ENCODE data around the gene NEB.

Gene NEB

DNA sequence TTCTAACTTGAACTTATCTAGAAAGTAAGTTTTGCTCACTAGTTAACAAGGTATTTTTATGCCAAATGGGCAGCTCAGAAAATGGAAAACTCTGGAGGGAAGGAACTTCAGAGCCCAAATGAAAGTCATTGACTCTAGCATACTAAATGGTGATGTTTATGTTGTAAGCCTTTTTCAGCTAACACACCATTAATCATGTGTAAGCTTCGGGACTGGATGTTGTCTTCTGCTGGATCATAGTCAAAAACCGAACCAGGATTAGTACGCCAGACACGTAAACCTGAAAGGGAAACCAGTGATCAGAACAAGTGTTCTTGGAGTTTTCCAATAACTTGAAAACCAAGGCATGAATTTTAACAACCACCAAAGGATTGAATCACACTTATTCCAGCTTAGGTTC is 242.8 kb downstream of the NEB start:
- Histone ChIP-seq H3F3A (ENCODE audit: insufficient read depth, low read length) (no peaks in the 10 kb centered on the region), H4K20me1 (ENCODE audit: insufficient read depth, low read length) (no peaks in the 10 kb centered on the region; the same call in 1 of the 2 replicates), H3K36me3 (replicated peaks; ENCODE audit: insufficient read depth, low read length) (no peaks in the 10 kb centered on the region; the same call in 1 of the 2 replicates), H3K27me3 (replicated peaks; ENCODE audit: insufficient read depth, low read length) (no peaks in the 10 kb centered on the region), H3K79me2 (ENCODE audit: low read length) (no peaks in the 10 kb centered on the region), H3K4me3 (ENCODE audit: low read length) (no peak overlapping the region), H3K27ac (ENCODE audit: low read length) (no peak overlapping the region), H3K4me2 (ENCODE audit: low read depth, low read length) (no peak overlapping the region), H2AFZ (ENCODE audit: low read length) (no peak overlapping the region), H3K4me1 (ENCODE audit: low read length) (no peaks in the 10 kb centered on the region), H3K9ac (ENCODE audit: low read length) (no peak overlapping the region), H3K9me3 (replicated peaks; ENCODE audit: insufficient read depth, low read length) (no peaks in the 10 kb centered on the region), H3K9me2 (replicated peaks; ENCODE audit: insufficient read depth, low read length) (no peaks in the 10 kb centered on the region)
- DNase-seq, result no peak
- TF ChIP-seq, protein P1, sequence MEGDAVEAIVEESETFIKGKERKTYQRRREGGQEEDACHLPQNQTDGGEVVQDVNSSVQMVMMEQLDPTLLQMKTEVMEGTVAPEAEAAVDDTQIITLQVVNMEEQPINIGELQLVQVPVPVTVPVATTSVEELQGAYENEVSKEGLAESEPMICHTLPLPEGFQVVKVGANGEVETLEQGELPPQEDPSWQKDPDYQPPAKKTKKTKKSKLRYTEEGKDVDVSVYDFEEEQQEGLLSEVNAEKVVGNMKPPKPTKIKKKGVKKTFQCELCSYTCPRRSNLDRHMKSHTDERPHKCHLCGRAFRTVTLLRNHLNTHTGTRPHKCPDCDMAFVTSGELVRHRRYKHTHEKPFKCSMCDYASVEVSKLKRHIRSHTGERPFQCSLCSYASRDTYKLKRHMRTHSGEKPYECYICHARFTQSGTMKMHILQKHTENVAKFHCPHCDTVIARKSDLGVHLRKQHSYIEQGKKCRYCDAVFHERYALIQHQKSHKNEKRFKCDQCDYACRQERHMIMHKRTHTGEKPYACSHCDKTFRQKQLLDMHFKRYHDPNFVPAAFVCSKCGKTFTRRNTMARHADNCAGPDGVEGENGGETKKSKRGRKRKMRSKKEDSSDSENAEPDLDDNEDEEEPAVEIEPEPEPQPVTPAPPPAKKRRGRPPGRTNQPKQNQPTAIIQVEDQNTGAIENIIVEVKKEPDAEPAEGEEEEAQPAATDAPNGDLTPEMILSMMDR (IDR thresholded peaks at IDR 0.05; ENCODE audit: low read length), result no peak
- TF ChIP-seq EZH2phosphoT487 (IDR thresholded peaks at IDR 0.05; ENCODE audit: low read length), result no peak
- TF ChIP-seq EZH2 (optimal IDR thresholded peaks at IDR 0.05; ENCODE audit: low read depth, low read length), result no peak

DNA sequence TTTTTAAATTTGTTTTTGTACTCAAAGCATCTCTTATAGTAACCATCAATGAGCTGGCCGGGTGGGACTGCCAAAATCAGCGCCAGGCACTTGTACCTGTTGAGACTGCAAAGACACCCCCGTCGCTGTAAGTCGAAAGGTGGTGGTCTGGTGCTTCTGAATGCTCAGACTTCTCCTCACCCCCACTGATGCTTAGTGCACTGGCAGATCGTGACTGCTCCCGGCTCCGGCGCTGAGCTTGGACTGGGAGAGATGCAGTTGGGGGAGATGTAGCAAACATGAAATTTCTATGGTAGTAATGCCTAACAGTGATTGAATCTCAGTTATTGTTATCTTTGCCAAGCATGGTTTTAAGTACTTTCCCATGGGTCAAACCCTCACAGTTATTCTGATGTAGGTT is 244.0 kb downstream of the NEB start:
- H3K79me2 ChIP-seq (ENCODE audit: low read length), result no peaks in the 10 kb centered on the region
- H3K4me3 ChIP-seq (ENCODE audit: low read length), result no peak overlapping the region
- no peak overlapping the region for H3K27ac ChIP-seq (ENCODE audit: low read length)
- H3K27me3 ChIP-seq (replicated peaks; ENCODE audit: insufficient read depth, low read length), result no peaks in the 10 kb centered on the region
- H2AFZ ChIP-seq (ENCODE audit: low read length), result no peak overlapping the region
- H3K9me3 ChIP-seq (replicated peaks; ENCODE audit: insufficient read depth, low read length), result no peaks in the 10 kb centered on the region
- TF ChIP-seq EZH2phosphoT487 (IDR thresholded peaks at IDR 0.05; ENCODE audit: low read length) (no peak), EZH2 (optimal IDR thresholded peaks at IDR 0.05; ENCODE audit: low read depth, low read length) (no peak)
- TF ChIP-seq, protein P1 (IDR thresholded peaks at IDR 0.05; ENCODE audit: low read length), result no peak
- H3F3A ChIP-seq (ENCODE audit: insufficient read depth, low read length), result no peaks in the 10 kb centered on the region
- no peaks in the 10 kb centered on the region for H3K9me2 ChIP-seq (replicated peaks; ENCODE audit: insufficient read depth, low read length)
- H3K4me2 ChIP-seq (ENCODE audit: low read depth, low read length), result no peak overlapping the region
- no peaks in the 10 kb centered on the region; the same call in 1 of the 2 replicates for H4K20me1 ChIP-seq (ENCODE audit: insufficient read depth, low read length)
- no peak for DNase-seq
- no peak overlapping the region for H3K9ac ChIP-seq (ENCODE audit: low read length)
- H3K4me1 ChIP-seq (ENCODE audit: low read length), result no peaks in the 10 kb centered on the region
- H3K36me3 ChIP-seq (replicated peaks; ENCODE audit: insufficient read depth, low read length), result no peaks in the 10 kb centered on the region

DNA sequence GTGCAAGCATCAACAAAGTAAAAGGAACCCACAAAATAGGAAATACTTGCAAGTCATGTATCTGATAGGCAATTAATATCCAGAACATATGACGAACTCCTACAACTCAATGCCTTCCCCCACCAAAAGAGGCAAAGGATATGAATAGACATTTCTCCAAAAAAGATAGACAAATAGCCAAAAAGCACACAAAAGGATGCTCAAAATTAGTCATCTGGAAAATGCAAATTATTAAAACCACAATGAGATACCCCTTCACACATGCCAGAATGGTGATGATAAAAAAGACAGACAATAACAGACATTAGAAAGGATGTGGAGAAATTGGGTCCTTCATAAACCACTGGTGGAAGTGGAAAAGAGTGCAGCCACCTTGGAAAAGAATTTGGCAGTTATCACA is 248.2 kb downstream of the NEB start:
- H3K36me3 ChIP-seq (replicated peaks; ENCODE audit: insufficient read depth, low read length), result no peaks in the 10 kb centered on the region

More for the DNA sequence above, 248.2 kb downstream of the NEB start:
- Histone ChIP-seq H3K27me3 (replicated peaks; ENCODE audit: insufficient read depth, low read length) (no peaks in the 10 kb centered on the region), H3K4me3 (ENCODE audit: low read length) (no peak overlapping the region), H3K9me2 (replicated peaks; ENCODE audit: insufficient read depth, low read length) (no peaks in the 10 kb centered on the region), H2AFZ (ENCODE audit: low read length) (no peak overlapping the region), H3K9ac (ENCODE audit: low read length) (no peak overlapping the region), H3K27ac (ENCODE audit: low read length) (no peak overlapping the region), H3K9me3 (replicated peaks; ENCODE audit: insufficient read depth, low read length) (no peaks in the 10 kb centered on the region), H3K79me2 (ENCODE audit: low read length) (no peaks in the 10 kb centered on the region), H4K20me1 (ENCODE audit: insufficient read depth, low read length) (no peaks in the 10 kb centered on the region; the same call in 1 of the 2 replicates), H3K4me1 (ENCODE audit: low read length) (no peaks in the 10 kb centered on the region), H3F3A (ENCODE audit: insufficient read depth, low read length) (no peaks in the 10 kb centered on the region), H3K4me2 (ENCODE audit: low read depth, low read length) (no peak overlapping the region)
- TF ChIP-seq, protein P1 (IDR thresholded peaks at IDR 0.05; ENCODE audit: low read length), result no peak
- TF ChIP-seq EZH2 (optimal IDR thresholded peaks at IDR 0.05; ENCODE audit: low read depth, low read length), result no peak
- TF ChIP-seq EZH2phosphoT487 (IDR thresholded peaks at IDR 0.05; ENCODE audit: low read length), result no peak
- DNase-seq, result no peak

Data from MM.1S (cell line).